GM21528 (cell line): ENCODE measurements around the gene HECTD1.
"Not testable (repeated sequence)": the region's sequence is repeated elsewhere in the genome, so short reads cannot be mapped to it uniquely, and the experiment has no call there.

Experiments
- ATAC-seq: cut with Tn5 transposase; IDR thresholded peaks from one replicate; pipeline ENCODE4 v1.9.1; 2021; ENCODE audit warnings: mild to moderate bottlenecking, moderate library complexity; ENCODE audit not compliant: unreplicated experiment, low FRiP score

Gene HECTD1

GRCh38 chr14:31229009-31229408 lies 21.4 kb upstream of the HECTD1 start:
- ATAC-seq, result peak; percentile 74

GRCh38 chr14:31228533-31228932 lies 20.9 kb upstream of the HECTD1 start:
- no peak for ATAC-seq

- no peak for ATAC-seq
These were observed 17.2 kb upstream of the HECTD1 start for GRCh38 chr14:31224808-31225207.

GRCh38 chr14:31223331-31223730 lies 15.7 kb upstream of the HECTD1 start:
- no peak for ATAC-seq

GRCh38 chr14:31222834-31223233 lies 15.2 kb upstream of the HECTD1 start:
- no peak for ATAC-seq

- ATAC-seq, result no peak
These were observed 13.7 kb upstream of the HECTD1 start for GRCh38 chr14:31221266-31221665.

- ATAC-seq, result no peak
These were observed 11.6 kb upstream of the HECTD1 start for GRCh38 chr14:31219169-31219568.

GRCh38 chr14:31216359-31216758 lies 8.8 kb upstream of the HECTD1 start:
- no peak for ATAC-seq

GRCh38 chr14:31212893-31213292 lies 5.3 kb upstream of the HECTD1 start:
- no peak for ATAC-seq

- ATAC-seq, result no peak
These were observed 2.0 kb upstream of the HECTD1 start for GRCh38 chr14:31209605-31210004.

- no peak for ATAC-seq
These were observed 1.2 kb upstream of the HECTD1 start for GRCh38 chr14:31208546-31209424.

GRCh38 chr14:31207287-31207754 lies 272 bp downstream of the HECTD1 start:
- peak; percentile 48 for ATAC-seq

GRCh38 chr14:31206536-31207286 lies 882 bp downstream of the HECTD1 start:
- peak; percentile 21 for ATAC-seq

- no peak for ATAC-seq
These were observed 1.7 kb downstream of the HECTD1 start for GRCh38 chr14:31205681-31206535.

- no peak for ATAC-seq
These were observed 2.7 kb downstream of the HECTD1 start for GRCh38 chr14:31204593-31205534.

GRCh38 chr14:31203899-31204592 lies 3.5 kb downstream of the HECTD1 start:
- not testable (repeated sequence) for ATAC-seq

- ATAC-seq, result no peak
These were observed 4.2 kb downstream of the HECTD1 start for GRCh38 chr14:31203414-31203742.

GRCh38 chr14:31201111-31201510 lies 6.5 kb downstream of the HECTD1 start:
- ATAC-seq, result no peak

- no peak for ATAC-seq
These were observed 6.9 kb downstream of the HECTD1 start for GRCh38 chr14:31200702-31200990.
